Heart left ventricle (tissue), 13 donors: Measurements from ENCODE around the gene ADCK2.

Experiments used
- CTCF ChIP-seq, 12 donors: fragments of 200-600 bp; sonication (generic) in 4 of 12; IDR thresholded peaks; one replicate each; pipeline versions ENCODE4 v1.5.0 to v1.8.0; 2018 to 2022; ENCODE audit warnings: antibody characterized with exemption in 12 of 12, mild to moderate bottlenecking in 5 of 12
- POLR2A ChIP-seq, 2 donors: fragments of 450-650 bp; IDR thresholded peaks; one replicate each; pipeline ENCODE4 v1.6.1; 2017; ENCODE audit warnings: antibody characterized with exemption in 2 of 2, mild to moderate bottlenecking in 2 of 2, moderate library complexity in 2 of 2
- donor health status: ischemic (EF 13 %, LVEDD 7.1; RV severe dilation, severe dysfunction).
- donor health status: DM: no; HTN: yes; CAD: no.
- donor health status: DM: no; HTN: no; CAD: no.
- donor health status: ischemic (EF 25% LVEDD 6.9; RV normal size, moderate dysfunction).
- donor health status: ischemic (EF 25% LVEDD 5.7; RV mildly dilated, moderate dysfunction).
- donor health status: ischemic (EF 35%, LVEDD 5.7; RV mildly dilated, moderate dysfunction).
- donor health status: nonischemic (EF 11% LVEDD 7.7; RV severe dilation, severe dysfunction).
- donor health status: DM: yes; HTN: yes; CAD: no.
- donor health status: PGD.
- donor health status: ischemic (EF 29% LVEDD 5.4; RV normal size, mild dysfunction).
- donor health status: nonischemic (EF 23%, LVEDD 6.1; RV moderate dilation, normal function).

DNA sequence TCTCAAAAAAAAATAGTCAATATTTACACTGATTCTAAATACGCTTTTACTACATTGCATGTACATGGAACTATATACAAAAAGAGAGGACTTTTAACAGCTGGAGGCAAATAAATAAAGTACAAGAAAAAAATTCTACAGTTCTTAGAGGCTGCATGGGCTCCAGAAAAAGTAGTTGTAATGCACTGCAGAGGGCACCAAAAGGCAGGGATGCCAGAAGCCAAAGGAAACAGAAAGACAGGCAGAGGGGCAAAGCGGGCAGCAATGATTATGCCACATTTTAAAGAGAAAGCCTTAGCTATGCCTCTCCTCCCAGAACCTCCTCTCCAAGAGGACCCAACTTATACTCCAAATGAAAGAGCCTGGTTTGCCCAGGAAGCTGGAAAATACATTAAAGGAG lies 11.6 kb upstream of the ADCK2 start:
- TF ChIP-seq CTCF (IDR thresholded peaks at IDR 0.05) (no peak), POLR2A (IDR thresholded peaks at IDR 0.05) (no peak)
